Liver (tissue), 9 donors: ENCODE measurements around the gene FGF12. TPM values are rescaled to one million over a fixed set of nuclear protein-coding genes. Genes with fewer than 3 reads are reported as not detected.

ENCODE experiments used
- DNase-seq: peaks from one replicate; pipeline ENCODE4 v3.0.0-alpha.2; 2017; ENCODE audit warnings: low spot score
- H3K27ac ChIP-seq, 2 donors: one replicate each; pipeline ENCODE4 v1.7.0; 2013; ENCODE audit warnings: inconsistent platforms in 2 of 2, low read length in 2 of 2, control low read depth in 1 of 2, low read depth in 1 of 2, mild to moderate bottlenecking in 1 of 2
- H3K27me3 ChIP-seq, 4 donors: one replicate each; pipeline versions ENCODE4 v1.6.1 to v1.7.0; 2013; ENCODE audit warnings: low read length in 3 of 4, inconsistent platforms in 1 of 4, mild to moderate bottlenecking in 1 of 4, moderate library complexity in 1 of 4; ENCODE audit not compliant: control insufficient read depth in 4 of 4, insufficient read depth in 4 of 4
- H3K36me3 ChIP-seq, 4 donors: one replicate each; pipeline versions ENCODE4 v1.6.1 to v1.7.0; 2013; ENCODE audit warnings: low read length in 3 of 4, mild to moderate bottlenecking in 3 of 4, low read depth in 1 of 4, moderate library complexity in 1 of 4; ENCODE audit not compliant: control insufficient read depth in 4 of 4, insufficient read depth in 3 of 4
- H3K4me1 ChIP-seq, 4 donors: one replicate each; pipeline versions ENCODE4 v1.6.1 to v1.7.0; 2013; ENCODE audit warnings: low read length in 3 of 4, mild to moderate bottlenecking in 3 of 4, moderate library complexity in 1 of 4; ENCODE audit not compliant: control insufficient read depth in 4 of 4, insufficient read depth in 4 of 4
- H3K4me3 ChIP-seq, 3 donors: one replicate each; pipeline versions ENCODE4 v1.6.1 to v1.7.0; 2013; ENCODE audit warnings: low read length in 3 of 3, control low read depth in 1 of 3, low read depth in 1 of 3, mild to moderate bottlenecking in 1 of 3
- H3K9ac ChIP-seq, 2 donors: one replicate each; pipeline ENCODE4 v1.7.0; 2013; ENCODE audit warnings: low read length in 2 of 2, mild to moderate bottlenecking in 2 of 2, moderate library complexity in 2 of 2, control low read depth in 1 of 2, low read depth in 1 of 2
- H3K9me3 ChIP-seq, 4 donors: one replicate each; pipeline versions ENCODE4 v1.6.1 to v1.7.0; 2013; ENCODE audit warnings: low read length in 3 of 4; ENCODE audit not compliant: control insufficient read depth in 4 of 4
- EGR1 ChIP-seq, 2 donors: IDR thresholded peaks; 2 replicates each; pipeline ENCODE4 v1.6.1; 2016 to 2018; ENCODE audit warnings: antibody characterized with exemption in 2 of 2, low read depth in 2 of 2
- FOXA1 ChIP-seq: IDR thresholded peaks from 2 replicates; pipeline ENCODE4 v1.6.1; 2016; ENCODE audit warnings: antibody characterized with exemption
- FOXA2 ChIP-seq: IDR thresholded peaks from 2 replicates; pipeline ENCODE4 v1.6.1; 2016; ENCODE audit warnings: antibody characterized with exemption
- GABPA ChIP-seq, 2 donors: IDR thresholded peaks in 1 of 2; conservative IDR thresholded peaks in 1 of 2; 2 replicates each; pipeline ENCODE4 v1.6.1; 2016; ENCODE audit warnings: antibody characterized with exemption in 2 of 2, mild to moderate bottlenecking in 1 of 2, moderate library complexity in 1 of 2
- HNF4A ChIP-seq, 2 donors: conservative IDR thresholded peaks; 2 replicates each; pipeline ENCODE4 v1.6.1; 2016; ENCODE audit warnings: antibody characterized with exemption in 2 of 2, mild to moderate bottlenecking in 2 of 2
- HNF4G ChIP-seq: IDR thresholded peaks from 2 replicates; pipeline ENCODE4 v1.6.1; 2016; ENCODE audit warnings: antibody characterized with exemption
- JUND ChIP-seq, 2 donors: IDR thresholded peaks; 2 replicates each; pipeline ENCODE4 v1.6.1; 2016; ENCODE audit warnings: antibody characterized with exemption in 2 of 2
- NR2F2 ChIP-seq: IDR thresholded peaks from 2 replicates; pipeline ENCODE4 v1.6.1; 2016; ENCODE audit warnings: antibody characterized with exemption
- RAD21 ChIP-seq, 2 donors: IDR thresholded peaks; 2 replicates each; pipeline ENCODE4 v1.6.1; 2016; ENCODE audit warnings: antibody characterized with exemption in 2 of 2, mild to moderate bottlenecking in 2 of 2
- RXRA ChIP-seq, 2 donors: IDR thresholded peaks; 2 replicates each; pipeline ENCODE4 v1.6.1; 2017 to 2018; ENCODE audit warnings: antibody characterized with exemption in 2 of 2, mild to moderate bottlenecking in 1 of 2
- SP1 ChIP-seq: IDR thresholded peaks from 2 replicates; pipeline ENCODE4 v1.6.1; 2018; ENCODE audit warnings: antibody characterized with exemption, mild to moderate bottlenecking
- TAF1 ChIP-seq: conservative IDR thresholded peaks from 2 replicates; pipeline ENCODE4 v1.6.1; 2016; ENCODE audit warnings: antibody characterized with exemption, mild to moderate bottlenecking
- YY1 ChIP-seq: IDR thresholded peaks from 2 replicates; pipeline ENCODE4 v1.6.1; 2016; ENCODE audit warnings: antibody characterized with exemption, mild to moderate bottlenecking
- WGBS: extraction: QIAGEN DNeasy Blood & Tissue Kit; methylation state at CpG from one replicate; pipeline ENCODE4 v1.1.7; 2013; 5-methylcytosine and 5-hydroxymethylcytosine counted together
- polyA plus RNA-seq, 2 donors: library from polyadenylated mRNA; stranded (reverse) in 1 of 2; unstranded in 1 of 2; fragments of 200-250 nt in 1 of 2; fragments of >200 nt in 1 of 2; fragmentation: Nextera tagmentation in 1 of 2; extraction: Ambion mirVana in 1 of 2; gene quantifications; one replicate each; pipeline versions ENCODE4 v1.2.1 to v1.2.3, GENCODE V29; 2013 to 2015
- total RNA-seq, 2 donors: library from RNA; depleted of rRNA; stranded (reverse); fragments of >200 nt; gene quantifications; one replicate each; pipeline ENCODE4 v1.2.3, GENCODE V29; 2014
- TF ChIP-seq, protein P1 (sequence below): IDR thresholded peaks from 2 replicates; pipeline ENCODE4 v1.6.1; 2016; ENCODE audit warnings: antibody characterized with exemption
- TF ChIP-seq, protein P2 (sequence below): fragments of 150-350 bp; IDR thresholded peaks from 2 replicates; pipeline ENCODE4 v1.5.1; 2017; ENCODE audit warnings: improper control_type of control experiment, low read depth, low read length; ENCODE audit not compliant: missing input control
- TF ChIP-seq, protein P3 (sequence below): IDR thresholded peaks from 2 replicates; pipeline ENCODE4 v1.6.1; 2016; ENCODE audit warnings: antibody characterized with exemption, mild to moderate bottlenecking
- TF ChIP-seq, protein P4 (sequence below): IDR thresholded peaks from 2 replicates; pipeline ENCODE4 v1.6.1; 2016; ENCODE audit warnings: antibody characterized with exemption
- donor health status: healthy.
- donor health status: healthy.
- donor health status: healthy.
- donor health status: healthy.
- donor health status: healthy.

Gene FGF12
- total and polyA plus RNA-seq, 4 donors: 0.11 to 0.59 (median 0.19) TPM

DNA sequence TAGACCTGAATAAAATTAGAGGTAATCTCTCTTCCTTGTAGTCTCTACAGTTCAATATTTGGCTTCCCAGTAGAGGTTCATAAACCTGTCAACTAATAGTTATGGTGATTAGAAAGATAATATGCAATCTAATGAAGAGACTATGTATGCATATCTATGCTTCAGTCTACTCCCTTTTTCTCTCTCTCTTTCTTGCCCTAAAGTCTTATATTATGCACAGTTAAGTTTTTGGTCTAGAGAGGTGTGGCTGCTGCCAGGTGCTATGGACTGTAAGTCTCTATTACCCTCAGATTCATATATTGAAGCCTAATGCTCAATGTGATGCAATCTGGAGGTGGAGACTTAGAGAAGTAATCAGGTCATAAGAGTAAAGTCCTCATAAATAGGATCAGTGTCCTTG is 413.7 kb downstream of the FGF12 start:
- TF ChIP-seq, protein P1, sequence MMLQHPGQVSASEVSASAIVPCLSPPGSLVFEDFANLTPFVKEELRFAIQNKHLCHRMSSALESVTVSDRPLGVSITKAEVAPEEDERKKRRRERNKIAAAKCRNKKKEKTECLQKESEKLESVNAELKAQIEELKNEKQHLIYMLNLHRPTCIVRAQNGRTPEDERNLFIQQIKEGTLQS: no peak
- TF ChIP-seq YY1 (no peak), HNF4A (conservative IDR thresholded peaks at IDR 0.05) (no peak), NR2F2 (no peak), TAF1 (no peak), FOXA1 (no peak), FOXA2 (no peak), JUND (IDR thresholded peaks at IDR 0.05) (no peak), GABPA (IDR thresholded peaks at IDR 0.05 in 1 of 2, conservative IDR thresholded peaks at IDR 0.05 in 1 of 2) (no peak), RXRA (IDR thresholded peaks at IDR 0.05) (no peak), RAD21 (IDR thresholded peaks at IDR 0.05) (no peak), EGR1 (IDR thresholded peaks at IDR 0.05; ENCODE audit: low read depth in 2 of 2) (no peak)
- TF ChIP-seq, protein P2, sequence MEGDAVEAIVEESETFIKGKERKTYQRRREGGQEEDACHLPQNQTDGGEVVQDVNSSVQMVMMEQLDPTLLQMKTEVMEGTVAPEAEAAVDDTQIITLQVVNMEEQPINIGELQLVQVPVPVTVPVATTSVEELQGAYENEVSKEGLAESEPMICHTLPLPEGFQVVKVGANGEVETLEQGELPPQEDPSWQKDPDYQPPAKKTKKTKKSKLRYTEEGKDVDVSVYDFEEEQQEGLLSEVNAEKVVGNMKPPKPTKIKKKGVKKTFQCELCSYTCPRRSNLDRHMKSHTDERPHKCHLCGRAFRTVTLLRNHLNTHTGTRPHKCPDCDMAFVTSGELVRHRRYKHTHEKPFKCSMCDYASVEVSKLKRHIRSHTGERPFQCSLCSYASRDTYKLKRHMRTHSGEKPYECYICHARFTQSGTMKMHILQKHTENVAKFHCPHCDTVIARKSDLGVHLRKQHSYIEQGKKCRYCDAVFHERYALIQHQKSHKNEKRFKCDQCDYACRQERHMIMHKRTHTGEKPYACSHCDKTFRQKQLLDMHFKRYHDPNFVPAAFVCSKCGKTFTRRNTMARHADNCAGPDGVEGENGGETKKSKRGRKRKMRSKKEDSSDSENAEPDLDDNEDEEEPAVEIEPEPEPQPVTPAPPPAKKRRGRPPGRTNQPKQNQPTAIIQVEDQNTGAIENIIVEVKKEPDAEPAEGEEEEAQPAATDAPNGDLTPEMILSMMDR: no peak
- TF ChIP-seq, protein P3, sequence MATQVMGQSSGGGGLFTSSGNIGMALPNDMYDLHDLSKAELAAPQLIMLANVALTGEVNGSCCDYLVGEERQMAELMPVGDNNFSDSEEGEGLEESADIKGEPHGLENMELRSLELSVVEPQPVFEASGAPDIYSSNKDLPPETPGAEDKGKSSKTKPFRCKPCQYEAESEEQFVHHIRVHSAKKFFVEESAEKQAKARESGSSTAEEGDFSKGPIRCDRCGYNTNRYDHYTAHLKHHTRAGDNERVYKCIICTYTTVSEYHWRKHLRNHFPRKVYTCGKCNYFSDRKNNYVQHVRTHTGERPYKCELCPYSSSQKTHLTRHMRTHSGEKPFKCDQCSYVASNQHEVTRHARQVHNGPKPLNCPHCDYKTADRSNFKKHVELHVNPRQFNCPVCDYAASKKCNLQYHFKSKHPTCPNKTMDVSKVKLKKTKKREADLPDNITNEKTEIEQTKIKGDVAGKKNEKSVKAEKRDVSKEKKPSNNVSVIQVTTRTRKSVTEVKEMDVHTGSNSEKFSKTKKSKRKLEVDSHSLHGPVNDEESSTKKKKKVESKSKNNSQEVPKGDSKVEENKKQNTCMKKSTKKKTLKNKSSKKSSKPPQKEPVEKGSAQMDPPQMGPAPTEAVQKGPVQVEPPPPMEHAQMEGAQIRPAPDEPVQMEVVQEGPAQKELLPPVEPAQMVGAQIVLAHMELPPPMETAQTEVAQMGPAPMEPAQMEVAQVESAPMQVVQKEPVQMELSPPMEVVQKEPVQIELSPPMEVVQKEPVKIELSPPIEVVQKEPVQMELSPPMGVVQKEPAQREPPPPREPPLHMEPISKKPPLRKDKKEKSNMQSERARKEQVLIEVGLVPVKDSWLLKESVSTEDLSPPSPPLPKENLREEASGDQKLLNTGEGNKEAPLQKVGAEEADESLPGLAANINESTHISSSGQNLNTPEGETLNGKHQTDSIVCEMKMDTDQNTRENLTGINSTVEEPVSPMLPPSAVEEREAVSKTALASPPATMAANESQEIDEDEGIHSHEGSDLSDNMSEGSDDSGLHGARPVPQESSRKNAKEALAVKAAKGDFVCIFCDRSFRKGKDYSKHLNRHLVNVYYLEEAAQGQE: no peak
- no peaks in the 10 kb centered on the region for H3K27me3 ChIP-seq

DNA sequence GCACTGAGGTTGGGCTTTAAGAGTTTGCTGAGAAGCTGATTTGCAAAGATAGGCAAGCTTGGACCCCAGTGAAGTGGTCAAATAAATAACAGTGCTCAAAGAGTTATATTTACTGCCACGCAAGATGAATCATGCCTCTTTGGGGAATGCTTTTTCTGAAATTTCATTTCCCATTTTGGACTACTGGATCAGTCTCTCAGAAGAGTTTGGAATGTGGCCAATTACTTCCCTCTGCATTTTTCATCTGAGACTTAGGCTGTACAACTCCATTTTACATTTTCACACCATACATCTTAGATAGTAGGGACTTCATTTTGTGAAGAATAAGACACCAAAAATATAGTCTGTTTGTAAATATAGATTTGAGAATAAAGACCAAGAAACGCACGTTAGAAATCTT is 419.7 kb downstream of the FGF12 start:
- 88% methylated on average over 3 of the region's 3 CpGs for WGBS
- Histone ChIP-seq H3K4me1 (no peaks in the 10 kb centered on the region), H3K9me3 (no peaks in the 10 kb centered on the region), H3K27me3 (no peaks in the 10 kb centered on the region), H3K4me3 (no peak overlapping the region), H3K27ac (no peak overlapping the region), H3K9ac (no peak overlapping the region), H3K36me3 (no peaks in the 10 kb centered on the region)
- DNase-seq: no peak
- TF ChIP-seq NR2F2 (no peak), GABPA (IDR thresholded peaks at IDR 0.05 in 1 of 2, conservative IDR thresholded peaks at IDR 0.05 in 1 of 2) (no peak), HNF4A (conservative IDR thresholded peaks at IDR 0.05) (no peak), TAF1 (no peak), RAD21 (IDR thresholded peaks at IDR 0.05) (no peak), FOXA1 (no peak), RXRA (IDR thresholded peaks at IDR 0.05) (no peak), SP1 (no peak), FOXA2 (no peak), HNF4G (no peak), YY1 (no peak)
- TF ChIP-seq, protein P4, sequence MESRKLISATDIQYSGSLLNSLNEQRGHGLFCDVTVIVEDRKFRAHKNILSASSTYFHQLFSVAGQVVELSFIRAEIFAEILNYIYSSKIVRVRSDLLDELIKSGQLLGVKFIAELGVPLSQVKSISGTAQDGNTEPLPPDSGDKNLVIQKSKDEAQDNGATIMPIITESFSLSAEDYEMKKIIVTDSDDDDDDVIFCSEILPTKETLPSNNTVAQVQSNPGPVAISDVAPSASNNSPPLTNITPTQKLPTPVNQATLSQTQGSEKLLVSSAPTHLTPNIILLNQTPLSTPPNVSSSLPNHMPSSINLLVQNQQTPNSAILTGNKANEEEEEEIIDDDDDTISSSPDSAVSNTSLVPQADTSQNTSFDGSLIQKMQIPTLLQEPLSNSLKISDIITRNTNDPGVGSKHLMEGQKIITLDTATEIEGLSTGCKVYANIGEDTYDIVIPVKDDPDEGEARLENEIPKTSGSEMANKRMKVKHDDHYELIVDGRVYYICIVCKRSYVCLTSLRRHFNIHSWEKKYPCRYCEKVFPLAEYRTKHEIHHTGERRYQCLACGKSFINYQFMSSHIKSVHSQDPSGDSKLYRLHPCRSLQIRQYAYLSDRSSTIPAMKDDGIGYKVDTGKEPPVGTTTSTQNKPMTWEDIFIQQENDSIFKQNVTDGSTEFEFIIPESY: no peak
- TF ChIP-seq, protein P3: no peak

More for the DNA sequence above, 413.7 kb downstream of the FGF12 start:
- no peak for DNase-seq
- no peaks in the 10 kb centered on the region for H3K9me3 ChIP-seq
- no peak overlapping the region for H3K9ac ChIP-seq
- no peak overlapping the region for H3K4me3 ChIP-seq
- H3K36me3 ChIP-seq: no peaks in the 10 kb centered on the region
- H3K27ac ChIP-seq: no peak overlapping the region
- H3K4me1 ChIP-seq: no peaks in the 10 kb centered on the region
